NCI-H226 (cell line): Measurements from ENCODE around the gene ADH1A.
"Not testable (repeated sequence)": the region's sequence is repeated elsewhere in the genome, so short reads cannot be mapped to it uniquely, and the experiment has no call there.

Experiments
- DNase-seq: peaks from one replicate; pipeline ENCODE4 v3.0.0-alpha.2; 2015

ADH1A gene

DNA sequence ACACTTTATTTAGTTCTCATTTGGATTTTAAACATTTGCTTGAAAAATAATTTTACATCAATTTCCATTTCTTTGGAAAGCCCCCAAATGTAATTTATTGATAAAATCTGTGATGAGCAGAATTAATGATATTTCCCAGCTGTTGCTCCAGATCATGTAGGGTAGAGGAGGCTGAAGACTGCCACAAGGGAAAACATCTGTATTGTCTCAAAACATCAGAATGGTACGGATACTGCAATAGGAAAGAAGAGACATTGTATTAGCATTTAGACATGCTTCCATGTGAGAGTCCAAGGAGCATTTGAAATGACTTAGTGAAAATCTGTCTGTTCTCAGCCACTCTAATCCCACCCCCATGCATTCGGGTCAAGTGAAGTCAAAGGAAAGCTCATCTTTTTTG is 14.4 kb downstream of the ADH1A start:
- no peak for DNase-seq

DNA sequence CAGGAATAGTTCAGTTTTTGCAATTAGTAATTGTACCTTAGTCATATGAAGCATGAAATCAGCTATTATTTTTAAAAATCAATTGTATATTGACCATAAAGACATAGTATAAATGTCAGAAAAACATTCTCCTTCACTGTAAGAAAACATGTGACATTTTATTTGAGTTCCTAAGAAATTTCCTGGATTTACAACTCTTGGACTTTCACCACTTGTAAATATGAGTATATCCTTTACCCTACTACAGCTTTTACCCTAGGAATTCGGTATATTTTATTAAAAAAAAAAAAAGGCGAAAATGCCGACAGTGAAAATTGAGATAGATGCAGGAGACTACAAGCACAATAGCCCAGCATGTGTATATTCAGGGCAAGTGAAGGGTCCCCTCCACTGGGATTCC is 14.9 kb downstream of the ADH1A start:
- no peak for DNase-seq

DNA sequence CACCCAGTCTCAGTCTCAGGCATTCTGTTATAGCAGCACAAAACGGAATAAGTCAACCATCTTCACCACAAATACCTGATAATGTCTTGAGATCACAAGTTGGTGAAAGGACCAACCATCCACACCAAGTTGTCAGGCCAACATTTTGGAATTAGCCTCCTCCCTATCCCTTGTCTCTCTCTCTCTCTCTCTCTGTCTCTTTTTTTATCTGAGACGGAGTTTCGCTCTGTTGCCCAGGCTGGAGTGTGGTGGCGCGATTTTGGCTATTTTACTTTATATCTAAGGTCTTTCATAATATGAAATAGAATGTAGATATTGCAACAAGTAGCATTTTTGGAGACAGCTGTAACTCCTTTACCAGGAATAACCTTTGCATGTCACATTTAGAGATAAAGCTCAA is 15.7 kb downstream of the ADH1A start:
- no peak for DNase-seq

DNA sequence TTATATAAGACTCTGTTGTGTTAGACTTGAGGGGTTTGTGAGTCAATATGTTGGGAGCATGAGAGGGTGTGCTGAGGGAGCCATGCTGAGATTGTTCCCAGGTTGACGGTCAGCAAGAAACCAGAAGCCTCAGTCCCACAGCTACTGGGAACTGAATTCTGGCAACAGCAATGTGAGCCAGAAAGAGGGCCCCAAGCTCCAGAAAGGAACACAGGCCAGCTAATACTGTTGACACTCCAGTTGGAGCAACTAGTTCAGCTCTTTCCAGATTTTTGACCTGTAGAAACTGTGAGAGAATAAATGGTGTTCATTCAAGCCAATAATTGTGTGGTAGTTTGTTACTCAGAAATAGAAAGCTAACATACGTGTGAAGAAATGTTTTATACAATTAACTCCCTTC is 17.1 kb downstream of the ADH1A start:
- DNase-seq: no peak

DNA sequence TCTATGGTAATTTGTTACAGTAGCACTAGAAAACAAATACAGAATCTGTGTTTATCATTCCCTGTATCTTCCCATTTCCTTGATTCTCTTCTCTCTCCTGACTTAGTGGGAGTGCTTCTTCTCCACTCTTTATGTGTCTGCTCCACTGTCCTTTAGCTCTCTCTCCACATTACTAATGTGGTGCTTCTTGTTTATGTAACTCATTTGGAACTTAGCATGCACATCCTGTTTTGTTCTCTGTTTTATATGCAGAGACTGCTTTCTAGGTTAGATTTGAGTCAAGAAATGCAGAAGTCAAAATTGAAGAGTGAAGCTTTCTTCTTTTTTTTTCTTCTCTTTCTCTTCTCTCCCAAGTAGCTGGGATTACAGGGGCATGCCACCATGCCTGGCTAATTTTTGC is 25.9 kb downstream of the ADH1A start:
- DNase-seq: no peak

DNA sequence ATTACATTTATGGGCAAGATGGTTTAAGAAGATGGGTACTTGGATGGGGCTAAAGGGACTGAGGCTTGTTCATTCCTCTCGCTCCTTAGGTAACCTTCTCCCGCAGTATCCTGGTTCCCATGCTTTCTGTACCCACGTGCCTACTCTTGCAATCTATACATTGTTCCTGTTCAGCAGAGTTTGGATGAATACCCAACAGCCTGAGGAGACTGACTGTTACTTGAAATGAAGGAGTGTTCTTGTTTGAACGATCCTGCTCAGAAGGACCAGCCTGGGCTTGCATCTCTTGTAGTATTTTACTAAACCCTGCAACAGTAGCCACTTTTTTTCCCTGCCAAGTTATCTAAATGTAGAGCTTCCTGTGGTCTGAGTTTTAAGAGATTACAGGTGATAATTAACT is 38.0 kb downstream of the ADH1A start:
- DNase-seq: no peak

DNA sequence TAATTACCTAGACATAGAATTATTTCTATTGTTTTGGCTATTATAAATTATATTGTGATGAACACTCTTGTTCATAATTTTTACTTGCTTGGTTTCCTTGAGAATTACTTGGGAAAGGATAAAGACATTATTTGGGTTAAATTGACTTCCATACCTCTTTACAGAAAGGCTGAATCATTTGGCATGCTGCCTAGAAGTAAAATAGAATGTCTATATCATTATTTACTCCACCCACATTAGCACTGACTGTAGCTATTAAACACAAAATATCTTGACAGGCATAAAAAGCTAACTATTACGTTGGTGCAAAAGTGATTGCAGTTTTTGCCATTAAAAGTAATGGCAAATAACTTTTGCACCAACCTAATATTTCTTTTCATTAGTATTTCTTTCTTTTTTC is 42.1 kb downstream of the ADH1A start:
- DNase-seq: no peak

DNA sequence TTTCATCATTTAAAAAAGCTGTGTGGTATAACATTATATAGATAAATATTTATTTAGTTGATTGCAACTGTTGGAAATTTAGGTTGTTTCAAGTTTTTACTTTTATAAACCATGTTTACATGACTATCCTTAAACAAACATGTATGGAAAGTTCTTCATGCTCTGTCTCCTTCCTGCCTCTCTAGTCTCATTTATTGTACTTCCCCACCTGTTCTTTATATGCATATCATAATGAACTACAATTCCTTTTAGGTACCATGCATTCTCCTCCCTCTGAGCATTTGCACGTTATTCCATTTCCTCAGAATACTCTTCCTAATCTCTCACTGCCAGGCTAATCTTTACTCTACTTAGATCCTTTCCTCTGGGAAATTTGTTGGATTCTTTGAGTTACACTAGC is 54.8 kb downstream of the ADH1A start:
- DNase-seq: no peak

DNA sequence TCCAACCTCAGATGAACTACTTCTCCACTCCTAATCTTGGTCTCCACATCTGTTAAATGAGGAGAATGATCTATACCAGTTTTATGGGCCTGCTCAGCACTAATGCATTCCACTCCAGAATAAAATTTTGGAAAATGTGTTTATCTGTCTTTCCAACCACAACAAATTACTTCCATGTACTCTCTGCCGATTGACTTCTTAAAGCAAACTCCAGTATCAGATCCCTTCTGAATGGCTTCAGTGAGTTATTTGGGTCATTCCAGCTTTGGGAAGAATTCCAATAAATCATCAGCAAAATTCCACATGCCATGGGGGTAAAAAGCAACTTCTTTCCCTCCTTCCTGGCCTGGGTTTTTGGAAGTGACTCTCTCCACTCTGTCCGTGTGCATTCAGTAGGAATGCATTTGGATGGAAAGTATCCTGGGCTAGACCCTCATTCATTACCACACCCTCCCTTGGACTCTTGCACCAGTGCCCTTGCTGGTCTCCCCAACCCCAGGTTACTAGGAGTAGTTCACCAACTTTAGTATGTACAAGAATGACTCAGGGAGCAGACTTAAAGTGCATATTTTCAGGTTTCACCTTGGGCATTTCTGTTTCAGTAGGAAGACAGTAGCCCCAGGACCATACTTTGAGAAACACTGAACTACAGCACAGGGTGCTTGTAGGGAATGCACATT is 56.3 kb downstream of the ADH1A start:
- DNase-seq: no peak

DNA sequence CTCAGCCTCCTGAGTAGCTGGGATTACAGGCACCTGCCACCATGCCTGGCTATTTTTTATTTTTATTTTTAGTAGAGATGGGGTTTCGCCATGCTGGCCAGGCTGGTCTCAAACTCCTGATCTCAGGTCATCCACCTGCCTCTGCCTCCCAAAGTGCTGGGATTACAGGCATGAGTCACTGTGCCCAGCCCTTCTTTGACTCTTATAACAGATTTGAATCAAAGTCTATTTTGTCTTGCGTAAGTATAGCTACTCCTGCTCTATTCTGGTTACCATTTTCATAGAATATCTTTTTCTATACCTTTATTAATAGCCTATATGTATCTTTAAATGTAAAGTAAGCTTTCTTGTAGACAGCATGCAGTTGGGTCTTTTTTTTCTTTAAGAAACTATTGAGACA is 57.4 kb downstream of the ADH1A start:
- DNase-seq: not testable (repeated sequence)

DNA sequence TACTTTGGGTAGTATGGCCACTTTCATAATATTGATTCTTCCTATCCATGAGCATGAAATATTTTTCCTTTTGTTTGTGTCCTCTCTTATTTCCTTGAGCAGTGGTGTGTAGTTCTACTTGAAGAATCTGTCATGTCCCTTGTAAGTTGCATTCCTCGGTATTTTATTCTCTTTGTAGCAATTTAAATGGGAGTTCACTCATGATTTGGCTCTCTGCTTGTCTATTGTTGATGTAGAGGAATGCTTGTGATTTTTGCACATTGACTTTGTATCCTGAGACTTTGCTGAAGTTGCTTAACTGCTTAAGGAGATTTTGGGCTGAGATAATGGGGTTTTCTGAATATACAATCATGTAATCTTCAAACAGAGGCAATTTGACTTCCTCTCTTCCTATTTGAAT is 62.1 kb downstream of the ADH1A start:
- DNase-seq: not testable (repeated sequence)

DNA sequence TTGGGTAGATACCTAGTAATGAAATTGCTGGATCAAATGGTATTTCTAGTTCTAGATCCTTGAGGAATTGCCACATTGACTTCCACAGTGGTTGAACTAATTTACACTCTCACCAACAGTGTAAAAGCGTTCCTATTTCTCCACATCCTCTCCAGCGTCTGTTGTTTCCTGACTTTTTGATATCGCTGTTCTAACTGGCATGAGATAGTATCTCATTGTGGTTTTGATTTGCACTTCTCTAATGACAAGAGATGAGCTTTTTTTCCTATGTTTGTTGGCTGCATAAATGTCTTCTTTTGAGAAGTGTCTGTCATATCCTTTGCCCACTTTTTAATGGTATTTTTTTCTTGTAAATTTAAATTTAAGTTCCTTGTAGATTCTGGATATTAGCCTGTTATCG is 63.1 kb downstream of the ADH1A start:
- DNase-seq: not testable (repeated sequence)
